Endothelial cell of umbilical vein (primary cell): ENCODE results near the gene PLEKHD1. TPM values are rescaled to one million over a fixed set of nuclear protein-coding genes. Genes with fewer than 3 reads are reported as not detected.

Experiments used
- BruUV-seq: library from RNA; stranded (reverse); fragments of 400-500 nt; replicated peaks from 2 replicates; lab custom pipeline; 2021; lab: Mats Ljungman, UMichigan
- CTCF ChIA-PET: fragments of 300-600, 350-600 bp; sonication (Branson Sonifier 250); formaldehyde crosslinking; loops from one replicate; lab custom pipeline; 2021; ENCODE audit warnings: antibody characterized with exemption, inconsistent platforms; lab: Charles Lee
- POLR2A ChIA-PET: fragments of 300-600, 350-600 bp; sonication (Branson Sonifier 250); formaldehyde crosslinking; loops from one replicate; lab custom pipeline; 2021; ENCODE audit warnings: antibody characterized with exemption, inconsistent platforms; lab: Charles Lee
- DNase-seq: peaks from one replicate; pipeline ENCODE4 v3.0.0-alpha.2; 2011; ENCODE audit warnings: low read depth, low spot score
- FAIRE-seq: peaks from 2 replicates; lab custom pipeline; 2011; peaks lifted over from hg19 to GRCh38; lab: Jason Lieb, UNC
- H2AFZ ChIP-seq: 2 replicates; pipeline ENCODE4 v1.6.0; 2012; ENCODE audit warnings: low read depth, low read length, control low read depth, inconsistent platforms
- H3K27ac ChIP-seq: 2 replicates; pipeline ENCODE4 v1.5.1; 2011; ENCODE audit warnings: low read depth, mild to moderate bottlenecking, control low read depth, low read length, moderate library complexity; ENCODE audit not compliant: insufficient read depth
- H3K27me3 ChIP-seq, 2 experiments: 2 replicates each; pipeline versions ENCODE4 v1.6.0 to v1.6.1; 2011; ENCODE audit warnings: low read length in 2 of 2, mixed read lengths in 1 of 2; ENCODE audit not compliant: control insufficient read depth in 2 of 2, insufficient read depth in 2 of 2
- H3K36me3 ChIP-seq, 2 experiments: 2 replicates in 1 of 2; 3 replicates in 1 of 2; pipeline ENCODE4 v1.5.1; 2011; ENCODE audit warnings: low read length in 2 of 2, mild to moderate bottlenecking in 1 of 2, moderate library complexity in 1 of 2; ENCODE audit not compliant: control insufficient read depth in 2 of 2, insufficient read depth in 2 of 2; ENCODE audit errors: extremely low read depth in 1 of 2
- H3K4me1 ChIP-seq: 3 replicates; pipeline ENCODE4 v1.5.1; 2011; ENCODE audit warnings: mild to moderate bottlenecking, low read length; ENCODE audit not compliant: control insufficient read depth, insufficient read depth; ENCODE audit errors: extremely low read depth
- H3K4me2 ChIP-seq: 2 replicates; pipeline ENCODE4 v1.6.1; 2011; ENCODE audit warnings: low read length, control low read depth, mixed read lengths; ENCODE audit not compliant: insufficient read depth
- H3K4me3 ChIP-seq, 3 experiments: fragments of 200-600 bp in 1 of 3; sonication (generic), shearing (Covaris generic) in 1 of 3; replicated peaks in 1 of 3; 2 replicates each; pipeline ENCODE4 v1.5.1; 2011 to 2016; ENCODE audit warnings: control low read depth in 3 of 3, low read length in 3 of 3, mild to moderate bottlenecking in 2 of 3, inconsistent platforms in 1 of 3, low read depth in 1 of 3, moderate library complexity in 1 of 3; ENCODE audit not compliant: insufficient read depth in 1 of 3
- H3K79me2 ChIP-seq: 2 replicates; pipeline ENCODE4 v1.6.0; 2012; ENCODE audit warnings: low read length, inconsistent platforms; ENCODE audit not compliant: control insufficient read depth, insufficient read depth
- H3K9ac ChIP-seq: replicated peaks from 2 replicates; pipeline ENCODE3; 2011; ENCODE audit warnings: low read length, control low read depth; ENCODE audit not compliant: insufficient read depth; ENCODE audit errors: extremely low read depth
- H3K9me1 ChIP-seq: replicated peaks from 3 replicates; pipeline ENCODE4 v1.6.0; 2011; ENCODE audit warnings: mild to moderate bottlenecking, low read length; ENCODE audit not compliant: control insufficient read depth, insufficient read depth; ENCODE audit errors: extremely low read depth
- H3K9me3 ChIP-seq: replicated peaks from 2 replicates; pipeline ENCODE4 v1.5.1; 2012; ENCODE audit warnings: low read length, inconsistent platforms; ENCODE audit not compliant: control insufficient read depth, insufficient read depth
- H4K20me1 ChIP-seq: replicated peaks from 2 replicates; pipeline ENCODE3; 2011; ENCODE audit warnings: mild to moderate bottlenecking, low read length; ENCODE audit not compliant: control insufficient read depth, insufficient read depth; ENCODE audit errors: extremely low read depth
- CTCF ChIP-seq, 2 donors: IDR thresholded peaks; 1 replicate in 1 of 2; 2 replicates in 1 of 2; pipeline ENCODE4 v1.5.1; 2011; ENCODE audit warnings: low read length in 2 of 2, mild to moderate bottlenecking in 2 of 2, moderate library complexity in 2 of 2, control low read depth in 1 of 2, inconsistent platforms in 1 of 2, low read depth in 1 of 2; ENCODE audit not compliant: insufficient read depth in 1 of 2; ENCODE audit errors: extremely low read depth in 1 of 2
- EZH2 ChIP-seq: IDR thresholded peaks from 2 replicates; pipeline ENCODE4 v1.6.1; 2012; ENCODE audit warnings: borderline replicate concordance, low read depth, mild to moderate bottlenecking, moderate library complexity, low read length, inconsistent platforms; ENCODE audit not compliant: severe bottlenecking
- FOS ChIP-seq: IDR thresholded peaks from 2 replicates; pipeline ENCODE4 v1.6.1; 2011; ENCODE audit warnings: mild to moderate bottlenecking, low read length, moderate library complexity, borderline replicate concordance; ENCODE audit not compliant: insufficient read depth
- GATA2 ChIP-seq: IDR thresholded peaks from 2 replicates; pipeline ENCODE4 v1.7.0; 2011; ENCODE audit warnings: low read depth, mild to moderate bottlenecking, moderate library complexity, mixed read lengths, low read length; ENCODE audit not compliant: insufficient read length, insufficient read depth
- JUN ChIP-seq: IDR thresholded peaks from 2 replicates; pipeline ENCODE4 v1.6.1; 2011; ENCODE audit warnings: borderline replicate concordance, low read depth; ENCODE audit not compliant: insufficient read length, insufficient read depth
- MAX ChIP-seq: IDR thresholded peaks from 2 replicates; pipeline ENCODE4 v1.6.1; 2011; ENCODE audit not compliant: insufficient read depth, insufficient read length
- MYC ChIP-seq: IDR thresholded peaks from one replicate; pipeline ENCODE4 v1.6.1; 2011; ENCODE audit warnings: mild to moderate bottlenecking, low read depth, low read length
- POLR2A ChIP-seq: IDR thresholded peaks from 2 replicates; pipeline ENCODE4 v1.6.1; 2012; ENCODE audit warnings: low read depth, mild to moderate bottlenecking, control low read depth, low read length
- POLR2AphosphoS5 ChIP-seq: IDR thresholded peaks from 2 replicates; pipeline ENCODE4 v1.6.1; 2012; ENCODE audit warnings: low read depth, mild to moderate bottlenecking, control low read depth, low read length, moderate library complexity; ENCODE audit not compliant: insufficient read depth
- dilution Hi-C: fragments of 300-500 bp; cut with MboI; formaldehyde crosslinking; loops from one replicate; pipeline ENCODE4 v1.15.0; 2019; ENCODE audit warnings: low sequenced_read_pairs; ENCODE audit not compliant: extremely low pct_ligation_motif_present
- intact Hi-C: fragments of 100-400 bp; cut with micrococcal nuclease; formaldehyde crosslinking; loops from one replicate; pipeline ENCODE4 v1.10.0; 2022
- polyA plus RNA-seq, 4 experiments: library from polyadenylated mRNA; depleted of rRNA in 3 of 4; stranded (reverse) in 3 of 4; unstranded in 1 of 4; fragments of >200 nt; gene quantifications; 2 replicates each; pipeline versions ENCODE4 v1.2.1 to v1.2.3, GENCODE V29; 2011 to 2012; ENCODE audit warnings: missing spikeins in 1 of 4
- total RNA-seq: library from RNA; stranded (reverse); gene quantifications from 2 replicates; pipeline ENCODE4 v1.2.3, GENCODE V29; 2021

PLEKHD1 gene
- total and polyA plus RNA-seq, 2 donors (not counting 3 experiments of a cell fraction or from before 2014, with no cell fraction given), result 0.01 TPM; not detected in 1

GRCh38 chr14:69569859-69570258 is 85.3 kb downstream of the PLEKHD1 start:
- CTCF ChIA-PET, result interaction anchor here (2.8 kb wide), 1 partner anchor 34 kb away, joined by 12 read pairs; no protein-coding TSS in a partner anchor
- no TSS peak for BruUV-seq

More at GRCh38 chr14:69569859-69570258, 85.3 kb downstream of the PLEKHD1 start:
- dilution Hi-C loops (no loop called here), intact Hi-C loops (no loop called here)
- Histone ChIP-seq H3K27ac (no peak overlapping the region), H3K27me3 (peaks cover 67 to 81% of the 10 kb centered on the region in 2 experiments), H4K20me1 (no peaks in the 10 kb centered on the region), H3K4me3 (no peak overlapping the region), H3K36me3 (no peaks in the 10 kb centered on the region), H3K4me1 (peaks cover 9% of the 10 kb centered on the region), H2AFZ (no peak overlapping the region), H3K79me2 (no peaks in the 10 kb centered on the region), H3K4me2 (no peak overlapping the region), H3K9me1 (no peaks in the 10 kb centered on the region), H3K9me3 (no peaks in the 10 kb centered on the region), H3K9ac (no peak overlapping the region)
- FAIRE-seq (no peak), DNase-seq (no peak)
- no peak for TF ChIP-seq CTCF (IDR thresholded peaks at IDR 0.05; ENCODE audit: extremely low read depth in 1 of 2, insufficient read depth in 1 of 2, low read depth in 1 of 2, low read length in 2 of 2)
- TF ChIP-seq POLR2A, result no peak
- no peak for TF ChIP-seq JUN
- no peak for TF ChIP-seq MAX
- TF ChIP-seq EZH2, result no peak
- TF ChIP-seq GATA2, result no peak
- no peak for TF ChIP-seq FOS
- TF ChIP-seq POLR2AphosphoS5, result no peak
- TF ChIP-seq MYC, result no peak
- POLR2A ChIA-PET, result no interaction called here
